Measurements from ENCODE around the gene ANGPTL2. TPM values are rescaled to one million over a fixed set of nuclear protein-coding genes. Genes with fewer than 3 reads are reported as not detected.

The ANGPTL2 gene
- total RNA-seq, 1 donor from 2014 or later, result 17.5 TPM

- no peaks in the 10 kb centered on the region for H4K20me1 ChIP-seq (ENCODE audit: insufficient read depth, low read length)
- H3K79me2 ChIP-seq (ENCODE audit: insufficient read depth, low read length), result no peaks in the 10 kb centered on the region
- H3K36me3 ChIP-seq (ENCODE audit: insufficient read depth, low read length), result no peaks in the 10 kb centered on the region
- H3K4me1 ChIP-seq (ENCODE audit: insufficient read depth, low read length), result peaks cover 8% of the 10 kb centered on the region
- no peak overlapping the region for H3K4me2 ChIP-seq (ENCODE audit: low read length)
- no peaks in the 10 kb centered on the region for H3K9me3 ChIP-seq (ENCODE audit: insufficient read depth, low read depth, low read length)
- H2AFZ ChIP-seq (ENCODE audit: low read depth, low read length), result no peak overlapping the region
- no peak overlapping the region for H3K27ac ChIP-seq (ENCODE audit: low read depth, low read length)
- no peak overlapping the region for H3K9ac ChIP-seq (ENCODE audit: low read length)
- FAIRE-seq (no peak), DNase-seq (ENCODE audit: low read depth) (no peak)
- H3K4me3 Mint-ChIP-seq (ENCODE audit: unreplicated experiment), result no peak overlapping the region
- peaks cover 6% of the 10 kb centered on the region for H3K4me1 Mint-ChIP-seq (ENCODE audit: low read depth, unreplicated experiment)
- peaks cover 2% of the 10 kb centered on the region for H3K9me3 Mint-ChIP-seq (ENCODE audit: unreplicated experiment)
- TF ChIP-seq EZH2 (IDR thresholded peaks at IDR 0.05; ENCODE audit: insufficient read depth, low read length) (no peak), CTCF (IDR thresholded peaks at IDR 0.05; ENCODE audit: insufficient read depth, low read depth, low read length) (no peak)
- no peak overlapping the region for H3K27ac Mint-ChIP-seq (ENCODE audit: unreplicated experiment)
- H3K27me3 ChIP-seq (ENCODE audit: insufficient read depth, low read length), result no peaks in the 10 kb centered on the region
- H3K36me3 Mint-ChIP-seq (ENCODE audit: low read depth, unreplicated experiment), result no peaks in the 10 kb centered on the region
- no peak overlapping the region for H3K4me3 ChIP-seq (ENCODE audit: insufficient read depth, low read depth, low read length)
- peaks cover 10% of the 10 kb centered on the region for H3K27me3 Mint-ChIP-seq (ENCODE audit: low read depth, unreplicated experiment)
These were observed 74.5 kb downstream of the ANGPTL2 start for GRCh38 chr9:127047971-127048370.

GRCh38 chr9:127045148-127045547, 77.3 kb downstream of the ANGPTL2 start:
- no peaks in the 10 kb centered on the region for H3K27me3 Mint-ChIP-seq (ENCODE audit: low read depth, unreplicated experiment)
- peaks cover 6% of the 10 kb centered on the region for H3K4me1 Mint-ChIP-seq (ENCODE audit: low read depth, unreplicated experiment)

More at GRCh38 chr9:127045148-127045547, 77.3 kb downstream of the ANGPTL2 start:
- Mint-ChIP-seq H3K4me3 (ENCODE audit: unreplicated experiment) (no peak overlapping the region), H3K36me3 (ENCODE audit: low read depth, unreplicated experiment) (no peaks in the 10 kb centered on the region), H3K27ac (ENCODE audit: unreplicated experiment) (no peak overlapping the region), H3K9me3 (ENCODE audit: unreplicated experiment) (peaks cover 2% of the 10 kb centered on the region)
- DNase-seq (ENCODE audit: low read depth), result no peak
- Histone ChIP-seq H3K4me2 (ENCODE audit: low read length) (no peak overlapping the region), H4K20me1 (ENCODE audit: insufficient read depth, low read length) (no peaks in the 10 kb centered on the region), H3K9me3 (ENCODE audit: insufficient read depth, low read depth, low read length) (no peaks in the 10 kb centered on the region), H3K4me3 (ENCODE audit: insufficient read depth, low read depth, low read length) (no peak overlapping the region), H3K27me3 (ENCODE audit: insufficient read depth, low read length) (no peaks in the 10 kb centered on the region), H3K27ac (ENCODE audit: low read depth, low read length) (no peak overlapping the region), H3K36me3 (ENCODE audit: insufficient read depth, low read length) (no peaks in the 10 kb centered on the region), H2AFZ (ENCODE audit: low read depth, low read length) (no peak overlapping the region), H3K79me2 (ENCODE audit: insufficient read depth, low read length) (no peaks in the 10 kb centered on the region), H3K4me1 (ENCODE audit: insufficient read depth, low read length) (peaks cover 8% of the 10 kb centered on the region), H3K9ac (ENCODE audit: low read length) (no peak overlapping the region)
- no peak for FAIRE-seq
- no peak for TF ChIP-seq CTCF (IDR thresholded peaks at IDR 0.05; ENCODE audit: insufficient read depth, low read depth, low read length)
- no peak for TF ChIP-seq EZH2 (IDR thresholded peaks at IDR 0.05; ENCODE audit: insufficient read depth, low read length)

Data from astrocyte (in vitro differentiated cells and primary cell).